Omental fat pad (tissue), 4 donors: ENCODE measurements around the gene P4HA2. TPM values are rescaled to one million over a fixed set of nuclear protein-coding genes. Genes with fewer than 3 reads are reported as not detected.

Experiments used
- ATAC-seq: fragments of 150-250 bp; one replicate; pipeline ENCODE4 v1.9.1; 2016; ENCODE audit warnings: mild to moderate bottlenecking, moderate library complexity; ENCODE audit not compliant: low FRiP score
- DNase-seq: peaks from one replicate; pipeline ENCODE4 v3.0.0-alpha.2; 2019; ENCODE audit warnings: low spot score
- CTCF ChIP-seq, 3 donors: fragments of 450-650 bp; IDR thresholded peaks; one replicate each; pipeline ENCODE4 v1.5.1; 2016 to 2017; ENCODE audit warnings: antibody characterized with exemption in 3 of 3, mild to moderate bottlenecking in 3 of 3, moderate library complexity in 2 of 3
- total RNA-seq, 4 donors: library from RNA; depleted of rRNA; stranded (reverse); fragments of >200 nt; gene quantifications; one replicate each; pipeline ENCODE4 v1.1.0, GENCODE V29; 2016

Gene P4HA2
- total RNA-seq, 4 donors from 2014 or later: 15.8 to 37.7 (median 25.6) TPM

- ATAC-seq: peak; percentile 42
- DNase-seq: peak; percentile 26
- no peak for TF ChIP-seq CTCF (IDR thresholded peaks at IDR 0.05)
These were observed 30.7 kb upstream of the P4HA2 start for GRCh38 chr5:132258102-132259068.

DNA sequence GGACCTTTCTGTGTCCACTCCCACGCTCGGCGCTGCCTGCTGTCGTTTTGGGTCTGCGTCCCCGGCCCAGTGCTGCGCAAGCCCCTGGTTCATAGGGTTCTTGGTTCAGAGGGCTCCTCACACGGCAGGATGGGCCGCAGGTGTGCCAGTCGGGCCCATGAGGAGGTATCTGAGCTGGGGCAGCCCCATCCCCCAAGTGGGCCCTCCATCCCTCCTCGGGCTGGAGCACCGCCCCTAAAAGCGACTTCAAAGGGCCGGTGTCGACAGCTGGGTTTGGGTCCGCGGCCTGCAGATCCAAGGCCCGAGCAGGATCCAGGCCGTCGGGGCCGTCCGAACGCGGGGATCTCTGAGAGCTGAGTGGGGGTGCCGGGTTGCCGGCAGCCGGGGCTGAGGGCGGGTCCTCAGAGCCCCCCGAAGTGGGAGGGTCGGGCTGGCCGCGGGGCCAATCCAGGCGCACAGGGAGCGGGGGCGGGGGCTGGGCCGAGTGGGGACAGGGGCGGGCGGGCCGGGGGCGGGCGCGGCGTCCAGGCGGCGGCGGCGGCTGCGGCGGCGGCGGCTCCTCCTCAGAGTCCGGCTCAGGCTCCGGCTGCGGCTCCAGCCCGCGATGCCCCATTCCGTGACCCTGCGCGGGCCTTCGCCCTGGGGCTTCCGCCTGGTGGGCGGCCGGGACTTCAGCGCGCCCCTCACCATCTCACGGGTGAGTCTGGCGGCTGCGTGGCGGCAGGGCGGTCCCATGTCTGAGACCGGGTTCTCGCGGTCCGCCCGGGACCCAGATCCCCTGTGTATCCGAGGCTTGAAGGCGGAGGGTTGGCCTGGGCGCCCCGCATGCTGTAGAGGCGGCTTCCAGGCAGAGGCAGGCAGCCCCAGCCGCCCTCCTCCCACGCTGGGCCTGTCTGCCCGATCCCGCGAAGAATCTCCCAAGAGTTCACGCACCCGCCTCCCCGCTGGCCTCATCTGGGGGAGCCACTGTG lies 29.8 kb upstream of the P4HA2 start, which contains the start of gene PDLIM4:
PDLIM4 (plus strand) TSS at position 566 of the 971 bp plus-strand sequence; CDS start at position 605, 39 bp downstream.
- no peak for TF ChIP-seq CTCF (IDR thresholded peaks at IDR 0.05)
- peak; percentile 27 for ATAC-seq
- DNase-seq: no peak

DNA sequence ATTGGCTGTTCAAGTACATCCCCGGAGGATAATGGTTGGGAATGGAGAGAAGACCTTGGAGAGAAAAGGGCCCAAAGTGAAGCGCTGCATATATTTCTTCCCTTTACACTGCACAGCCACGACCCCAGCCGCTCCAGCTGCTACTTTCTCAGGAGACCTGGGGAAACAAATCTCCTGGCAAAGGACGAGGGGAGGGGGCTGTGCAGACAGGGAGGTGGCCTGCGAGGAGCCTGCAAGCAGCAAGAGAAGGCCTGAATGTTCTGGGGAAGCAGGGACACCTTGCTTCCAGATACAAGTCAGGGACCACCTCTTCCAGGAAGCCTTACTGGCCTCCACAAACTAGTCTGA lies 29.1 kb upstream of the P4HA2 start:
- DNase-seq: no peak
- ATAC-seq: no peak
- no peak for TF ChIP-seq CTCF (IDR thresholded peaks at IDR 0.05)

GRCh38 chr5:132256086-132256782 lies 28.6 kb upstream of the P4HA2 start:
- DNase-seq (no peak), ATAC-seq (no peak)
- TF ChIP-seq CTCF (IDR thresholded peaks at IDR 0.05): no peak

DNA sequence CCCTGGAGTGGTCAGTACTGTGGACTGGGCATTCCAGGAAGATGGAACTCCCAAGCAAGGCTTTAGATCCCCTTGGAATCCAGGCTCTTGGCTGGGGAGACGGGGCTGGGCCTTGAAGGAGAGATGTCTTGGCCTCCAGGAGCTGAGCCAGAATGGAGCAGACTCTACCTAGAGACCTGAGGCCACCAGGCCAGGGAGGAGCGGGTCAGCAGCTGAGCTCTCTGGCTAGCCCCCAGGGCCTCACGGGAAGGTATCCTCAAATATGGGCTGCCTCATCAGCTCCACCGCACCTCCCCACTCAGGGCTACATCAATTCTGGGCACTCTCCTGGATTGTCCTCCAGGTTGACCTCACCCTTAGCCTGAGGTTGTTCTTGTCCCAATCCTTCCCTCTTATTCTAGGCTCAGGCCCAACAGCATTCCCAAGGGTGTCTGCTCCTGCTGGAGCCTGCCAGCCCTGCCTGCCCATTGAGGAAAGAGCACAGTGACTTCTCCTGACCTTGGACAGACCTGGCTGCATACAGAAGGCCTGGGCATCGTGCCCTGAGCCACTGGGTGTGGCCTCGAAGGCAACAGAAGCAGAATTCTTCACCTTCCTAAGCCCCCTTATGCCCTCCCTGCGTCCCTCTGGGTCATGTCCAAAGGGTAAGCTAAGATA lies 26.8 kb upstream of the P4HA2 start:
- no peak for ATAC-seq

More for the DNA sequence above, 26.8 kb upstream of the P4HA2 start:
- no peak for TF ChIP-seq CTCF (IDR thresholded peaks at IDR 0.05)
- DNase-seq: no peak
